ENCODE results near the gene ZNF365. TPM values are rescaled to one million over a fixed set of nuclear protein-coding genes. Genes with fewer than 3 reads are reported as not detected.
"Not testable (repeated sequence)": the region's sequence is repeated elsewhere in the genome, so short reads cannot be mapped to it uniquely, and the experiment has no call there.

ZNF365 gene
- total and polyA plus RNA-seq, 7 donors: 0.06 to 0.19 (median 0.12) TPM; not detected in 3

DNA sequence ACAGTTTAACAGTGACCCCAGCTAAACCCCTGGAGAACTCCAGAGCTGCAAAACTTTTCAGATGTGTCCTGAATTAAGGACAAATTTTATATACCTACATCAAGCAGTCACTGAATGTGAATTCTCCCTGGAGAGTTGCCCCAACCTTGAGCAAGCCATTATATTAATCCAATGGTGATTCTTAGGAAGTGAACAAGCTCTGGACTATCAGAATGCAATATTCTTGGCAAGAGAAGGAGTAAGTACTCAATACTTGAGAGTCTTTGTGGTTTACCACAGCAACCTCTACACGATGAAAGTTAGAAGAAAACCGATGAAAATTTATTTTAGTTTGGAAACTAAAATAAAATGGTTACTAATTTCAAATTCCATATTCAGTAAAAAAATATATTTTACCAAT lies 19.3 kb upstream of the ZNF365 start:
- TF ChIP-seq, protein P1, sequence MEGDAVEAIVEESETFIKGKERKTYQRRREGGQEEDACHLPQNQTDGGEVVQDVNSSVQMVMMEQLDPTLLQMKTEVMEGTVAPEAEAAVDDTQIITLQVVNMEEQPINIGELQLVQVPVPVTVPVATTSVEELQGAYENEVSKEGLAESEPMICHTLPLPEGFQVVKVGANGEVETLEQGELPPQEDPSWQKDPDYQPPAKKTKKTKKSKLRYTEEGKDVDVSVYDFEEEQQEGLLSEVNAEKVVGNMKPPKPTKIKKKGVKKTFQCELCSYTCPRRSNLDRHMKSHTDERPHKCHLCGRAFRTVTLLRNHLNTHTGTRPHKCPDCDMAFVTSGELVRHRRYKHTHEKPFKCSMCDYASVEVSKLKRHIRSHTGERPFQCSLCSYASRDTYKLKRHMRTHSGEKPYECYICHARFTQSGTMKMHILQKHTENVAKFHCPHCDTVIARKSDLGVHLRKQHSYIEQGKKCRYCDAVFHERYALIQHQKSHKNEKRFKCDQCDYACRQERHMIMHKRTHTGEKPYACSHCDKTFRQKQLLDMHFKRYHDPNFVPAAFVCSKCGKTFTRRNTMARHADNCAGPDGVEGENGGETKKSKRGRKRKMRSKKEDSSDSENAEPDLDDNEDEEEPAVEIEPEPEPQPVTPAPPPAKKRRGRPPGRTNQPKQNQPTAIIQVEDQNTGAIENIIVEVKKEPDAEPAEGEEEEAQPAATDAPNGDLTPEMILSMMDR (IDR thresholded peaks at IDR 0.05): no peak
- intact Hi-C loops (cut with DNase I): no loop called here
- no peak overlapping the region for H3K4me3 ChIP-seq
- no peak overlapping the region for H3K27ac ChIP-seq
- H3K27me3 ChIP-seq (ENCODE audit: insufficient read depth in 3 of 3, low read length in 2 of 3): peaks cover 0 to 4% (median 1%) of the 10 kb centered on the region in 3 donors
- ATAC-seq (no peak), DNase-seq (no peak)
- H3K36me3 ChIP-seq (ENCODE audit: insufficient read depth in 1 of 2, low read depth in 1 of 2): no peaks in the 10 kb centered on the region
- no peaks in the 10 kb centered on the region for H3K9me3 ChIP-seq
- H3K4me1 ChIP-seq: no peaks in the 10 kb centered on the region
- WGBS, 3 donors: 85 to 93% (median 85%) methylated on average over 2 of the region's 2 CpGs

DNA sequence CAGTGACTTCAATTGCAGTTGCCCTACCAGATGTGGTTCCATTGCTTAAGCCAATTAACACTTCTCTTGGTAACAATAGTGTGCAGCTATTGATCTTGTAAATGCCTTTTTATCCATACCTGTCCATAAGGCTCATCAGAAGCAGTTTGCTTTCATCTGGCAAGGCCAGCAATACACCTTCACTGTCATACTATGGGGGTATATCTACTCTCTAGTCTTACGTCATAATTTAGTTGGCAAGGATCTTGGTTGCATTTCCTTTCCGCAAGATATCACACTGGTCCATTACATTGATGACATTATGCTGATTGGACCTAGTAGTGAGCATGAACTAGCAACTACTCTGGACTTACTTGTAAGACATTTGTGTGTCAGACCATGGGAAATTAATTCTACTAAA lies 17.7 kb upstream of the ZNF365 start:
- DNase-seq (no peak), ATAC-seq (no peak)
- Histone ChIP-seq H3K36me3 (ENCODE audit: insufficient read depth in 1 of 2, low read depth in 1 of 2) (no peaks in the 10 kb centered on the region), H3K4me3 (no peak overlapping the region), H3K27me3 (ENCODE audit: insufficient read depth in 3 of 3, low read length in 2 of 3) (peaks cover 0 to 4% (median 0%) of the 10 kb centered on the region in 3 donors), H3K4me1 (no peaks in the 10 kb centered on the region), H3K9me3 (no peaks in the 10 kb centered on the region), H3K27ac (no peak overlapping the region)
- TF ChIP-seq, protein P1 (IDR thresholded peaks at IDR 0.05): no peak
- intact Hi-C loops (cut with DNase I): no loop called here
- WGBS, 3 donors: 83 to 86% (median 85%) methylated on average over 2 of the region's 2 CpGs

DNA sequence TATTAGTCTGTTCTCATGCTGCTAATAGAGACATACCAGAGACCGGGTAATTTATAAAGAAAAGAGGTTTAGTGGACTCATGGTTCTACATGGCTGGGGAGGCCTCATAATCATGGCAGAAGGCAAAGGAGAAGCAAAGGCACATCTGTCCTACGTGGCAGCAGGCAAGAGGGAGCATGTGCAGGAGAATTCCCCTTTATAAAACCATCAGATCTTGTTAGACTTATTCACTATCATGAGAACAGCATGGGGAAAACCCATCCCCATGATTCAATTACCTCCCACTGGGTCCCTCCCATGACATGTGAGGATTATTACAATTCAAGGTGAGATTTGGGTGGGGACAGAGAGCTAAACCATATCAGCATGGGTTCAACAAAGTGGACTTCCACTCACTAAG lies 16.0 kb upstream of the ZNF365 start:
- DNase-seq; intact Hi-C loops (cut with DNase I); H3K9me3 ChIP-seq; H3K27ac ChIP-seq; H3K27me3 ChIP-seq (ENCODE audit: insufficient read depth in 3 of 3, low read length in 2 of 3); H3K4me3 ChIP-seq; ATAC-seq; H3K4me1 ChIP-seq; H3K36me3 ChIP-seq (ENCODE audit: insufficient read depth in 1 of 2, low read depth in 1 of 2): not testable (repeated sequence)
- 60 to 79% (median 72%) methylated on average over 2 of the region's 2 CpGs for WGBS, 3 donors

DNA sequence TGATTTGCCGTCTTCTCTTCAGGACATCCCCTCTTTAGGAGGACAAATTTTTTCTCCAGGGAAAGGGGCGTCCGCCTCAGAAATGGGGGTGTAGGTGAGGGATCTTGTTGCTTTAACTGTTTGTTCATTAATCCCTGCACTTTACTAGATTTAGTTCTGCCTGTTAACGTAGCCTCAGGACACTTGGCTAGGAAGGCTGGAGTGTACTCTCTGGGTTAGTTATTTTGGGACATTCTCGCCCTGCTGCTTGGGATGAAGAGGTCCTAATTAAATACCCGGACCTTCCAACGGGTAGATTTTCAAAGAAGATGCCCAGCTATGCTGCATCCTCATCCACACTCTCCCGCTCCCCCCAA lies 552 bp upstream of the ZNF365 start:
- H3K4me1 ChIP-seq: no peaks in the 10 kb centered on the region
- TF ChIP-seq, protein P1 (IDR thresholded peaks at IDR 0.05): no peak
- no peak overlapping the region for H3K27ac ChIP-seq
- peak overlapping the region; percentile 61 for H3K4me3 ChIP-seq
- no peaks in the 10 kb centered on the region for H3K9me3 ChIP-seq
- DNase-seq (no peak), ATAC-seq (no peak)
- intact Hi-C loops (cut with DNase I): no loop called here
- 11 to 19% (median 14%) methylated on average over 8 of the region's 8 CpGs for WGBS, 3 donors
- no peaks in the 10 kb centered on the region for H3K36me3 ChIP-seq (ENCODE audit: insufficient read depth in 1 of 2, low read depth in 1 of 2)
- H3K27me3 ChIP-seq (ENCODE audit: insufficient read depth in 3 of 3, low read length in 2 of 3): peaks cover 0 to 29% (median 7%) of the 10 kb centered on the region in 3 donors

DNA sequence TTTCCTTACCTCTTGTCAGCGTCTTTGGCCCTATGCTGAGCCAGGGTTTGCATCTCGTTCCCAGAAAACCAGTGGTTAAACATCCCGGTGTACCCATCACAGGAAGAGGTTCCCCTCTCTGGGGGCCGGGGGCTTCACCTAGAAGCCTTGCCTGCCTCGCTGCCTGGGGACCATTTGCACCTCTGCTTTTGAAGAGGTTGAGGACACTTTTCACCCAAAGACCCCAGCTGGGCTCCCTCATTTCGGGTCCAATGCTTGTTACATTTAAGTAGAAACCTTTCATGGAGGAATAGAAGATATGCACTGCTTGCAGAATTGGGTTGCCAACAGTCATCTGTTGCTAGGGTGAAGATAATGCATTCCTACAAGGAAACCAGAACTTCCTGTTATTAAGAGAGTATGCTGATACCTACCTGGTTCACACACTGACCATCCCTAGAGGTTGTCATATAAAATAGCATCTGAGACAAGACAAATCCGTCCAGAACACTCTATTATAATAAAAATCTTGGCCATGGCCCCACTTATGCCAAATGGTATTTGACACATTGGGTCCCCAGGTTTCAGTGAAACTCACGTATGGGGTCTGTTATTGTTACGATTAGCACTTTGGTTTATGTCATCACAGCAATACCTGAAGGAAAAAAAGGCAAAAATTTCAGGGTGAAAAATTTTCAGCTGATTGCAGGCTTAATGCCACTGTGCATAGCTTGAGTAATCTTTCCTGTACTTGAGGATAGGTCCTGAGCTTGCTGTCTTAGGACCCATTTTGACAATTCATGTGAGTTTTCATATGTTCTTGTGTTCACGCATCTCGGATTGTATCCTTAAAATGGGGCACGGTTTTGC lies 917 bp downstream of the ZNF365 start:
- intact Hi-C loops (cut with DNase I): no loop called here
- no peak for DNase-seq
- no peak overlapping the region for H3K27ac ChIP-seq
- H3K4me1 ChIP-seq: no peaks in the 10 kb centered on the region
- 62 to 69% (median 67%) methylated on average over 12 of the region's 12 CpGs for WGBS, 3 donors
- H3K9me3 ChIP-seq: no peaks in the 10 kb centered on the region
- no peak for ATAC-seq
- TF ChIP-seq, protein P1 (IDR thresholded peaks at IDR 0.05): no peak
- peaks cover 0 to 29% (median 7%) of the 10 kb centered on the region in 3 donors for H3K27me3 ChIP-seq (ENCODE audit: insufficient read depth in 3 of 3, low read length in 2 of 3)
- no peaks in the 10 kb centered on the region for H3K36me3 ChIP-seq (ENCODE audit: insufficient read depth in 1 of 2, low read depth in 1 of 2)
- H3K4me3 ChIP-seq: no peak overlapping the region
